Measurements from ENCODE around the gene PDCD6IP.
"Not testable (repeated sequence)": the region's sequence is repeated elsewhere in the genome, so short reads cannot be mapped to it uniquely, and the experiment has no call there.

The PDCD6IP gene

DNA sequence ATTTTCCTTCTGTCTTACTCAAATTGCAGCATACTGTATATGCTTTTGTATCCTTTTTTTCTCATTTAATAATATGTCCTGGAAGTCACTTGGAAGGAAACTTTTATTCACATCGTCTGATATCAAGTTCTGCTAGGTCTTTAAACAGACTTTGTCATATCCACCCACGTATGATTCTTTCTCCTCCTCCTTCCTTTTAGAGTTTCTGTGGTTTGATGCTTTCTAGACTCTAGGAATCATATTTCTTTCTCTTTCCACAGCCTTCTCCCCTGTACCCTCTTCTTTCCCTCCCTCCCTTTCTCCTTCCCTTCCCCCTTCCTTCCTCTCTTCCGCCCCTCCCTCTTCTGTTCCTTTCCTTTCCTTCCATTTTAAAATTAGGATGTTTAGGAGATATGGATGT lies 52.2 kb downstream of the PDCD6IP start:
- not testable (repeated sequence) for DNase-seq

GRCh38 chr3:33855407-33855806 lies 57.0 kb downstream of the PDCD6IP start:
- not testable (repeated sequence) for DNase-seq

DNA sequence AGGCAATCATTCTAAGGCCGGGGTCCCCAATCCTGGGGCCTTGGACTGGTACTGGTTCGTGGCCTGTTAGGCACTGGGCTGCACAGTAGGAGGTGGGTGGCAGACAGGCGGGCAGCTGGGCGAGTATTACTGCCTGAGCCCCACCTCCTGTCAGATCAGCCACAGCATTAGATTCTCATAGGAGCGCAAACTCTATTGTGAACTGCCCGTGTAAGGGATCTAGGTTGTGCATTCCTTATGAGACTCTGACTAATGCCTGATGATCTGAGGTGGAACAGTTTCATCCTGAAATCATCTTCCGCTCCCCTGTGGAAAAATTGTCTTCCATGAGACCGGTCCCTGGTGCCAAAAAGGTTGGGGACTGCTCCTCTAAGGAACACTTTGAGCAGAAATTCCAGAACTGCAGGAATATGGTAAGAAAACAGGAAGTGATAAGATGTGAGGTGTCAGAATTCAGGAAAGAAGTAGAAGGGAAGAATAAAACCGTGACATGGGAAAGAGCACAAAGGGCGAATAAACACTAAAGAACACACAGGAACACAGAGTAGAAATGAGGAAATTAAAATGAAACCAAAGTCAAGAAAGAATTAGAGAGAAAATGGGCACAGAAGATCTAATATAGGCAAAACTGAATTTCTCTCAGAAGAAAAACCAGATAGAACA lies 57.6 kb downstream of the PDCD6IP start:
- DNase-seq = no peak

DNA sequence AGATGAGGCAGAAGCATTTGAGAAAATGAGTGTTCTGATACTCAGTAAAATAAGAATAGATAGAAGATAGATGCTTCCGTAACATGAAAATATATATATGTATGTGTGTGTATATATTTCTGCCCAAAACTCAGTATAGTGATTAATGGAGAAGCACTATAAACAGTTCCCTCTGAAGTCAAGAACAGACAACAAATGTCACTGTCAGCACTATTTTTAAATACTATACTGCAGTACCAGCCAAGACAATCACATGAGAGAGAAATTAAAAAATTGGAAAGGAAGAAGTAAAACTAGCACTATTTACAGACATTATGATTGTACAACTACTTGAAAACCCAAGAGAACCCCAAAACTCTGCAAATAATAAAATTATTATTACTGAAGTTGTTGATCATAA lies 59.3 kb downstream of the PDCD6IP start:
- DNase-seq = not testable (repeated sequence)

DNA sequence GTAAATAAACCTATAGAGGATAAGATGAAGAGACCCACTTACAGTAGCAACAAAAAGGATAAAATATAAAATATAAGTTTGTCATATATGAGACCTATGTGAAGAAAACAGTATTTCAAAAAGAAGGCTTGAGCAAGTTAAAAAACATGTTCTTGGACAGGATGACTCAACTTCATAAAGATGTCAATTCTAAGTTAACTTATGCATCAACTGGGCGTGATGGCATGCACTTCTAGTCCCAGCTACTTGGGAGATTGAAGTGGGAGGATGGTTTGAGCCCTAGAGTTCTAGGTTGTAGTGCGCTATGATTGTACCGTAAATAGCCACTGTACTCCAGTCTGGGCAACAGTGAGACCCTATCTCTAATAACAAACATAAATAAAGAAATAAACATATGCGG lies 59.7 kb downstream of the PDCD6IP start:
- DNase-seq = no peak

DNA sequence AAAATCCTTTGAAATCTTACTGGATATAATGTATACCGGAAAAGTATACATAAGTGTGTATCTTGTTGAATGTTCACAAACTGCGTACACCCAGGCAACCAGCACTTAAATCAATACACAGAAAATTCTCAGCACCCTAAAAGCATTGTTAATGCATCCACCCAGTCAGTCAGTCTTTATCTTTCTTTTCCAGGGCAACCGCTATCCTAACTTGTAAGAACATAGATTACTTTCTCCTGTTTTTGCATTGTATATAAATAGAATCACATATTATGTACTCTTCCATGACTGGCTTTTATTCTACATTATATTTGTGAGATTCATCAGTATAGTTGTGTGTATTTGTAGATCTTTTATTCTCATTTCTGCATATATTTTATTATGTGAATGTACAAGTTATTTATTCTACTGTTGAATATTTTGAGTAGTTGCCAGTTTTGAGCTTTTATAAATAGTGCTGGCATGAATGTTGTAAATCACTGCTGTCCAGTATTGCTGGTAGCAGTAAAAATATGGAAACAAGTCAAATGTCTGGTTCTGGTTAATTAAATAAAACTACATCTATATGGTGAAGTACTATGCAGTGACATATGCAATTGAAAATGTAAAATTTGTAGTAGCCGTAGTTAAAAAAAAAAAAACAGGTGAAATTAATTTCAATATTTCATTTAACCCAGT lies 62.1 kb downstream of the PDCD6IP start:
- DNase-seq = no peak

DNA sequence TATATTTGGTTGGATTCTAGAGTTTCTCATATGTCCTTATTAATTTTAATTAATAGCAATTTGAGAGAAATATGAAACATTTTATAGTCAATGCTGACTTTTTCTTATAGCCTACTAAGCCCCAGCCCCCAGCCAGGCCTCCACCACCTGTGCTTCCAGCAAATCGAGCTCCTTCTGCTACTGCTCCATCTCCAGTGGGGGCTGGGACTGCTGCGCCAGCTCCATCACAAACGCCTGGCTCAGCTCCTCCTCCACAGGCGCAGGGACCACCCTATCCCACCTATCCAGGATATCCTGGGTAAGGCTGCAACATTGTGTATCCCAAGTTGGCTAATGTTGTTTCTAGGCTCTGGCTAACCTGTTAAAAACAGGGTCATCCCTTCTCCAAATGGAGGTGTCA lies 66.7 kb downstream of the PDCD6IP start:
- no peak for DNase-seq

- no peak for DNase-seq
Observed at GRCh38 chr3:33868309-33868708, 69.9 kb downstream of the PDCD6IP start.

GRCh38 chr3:33869977-33870376 lies 71.5 kb downstream of the PDCD6IP start:
- DNase-seq = no peak

DNA sequence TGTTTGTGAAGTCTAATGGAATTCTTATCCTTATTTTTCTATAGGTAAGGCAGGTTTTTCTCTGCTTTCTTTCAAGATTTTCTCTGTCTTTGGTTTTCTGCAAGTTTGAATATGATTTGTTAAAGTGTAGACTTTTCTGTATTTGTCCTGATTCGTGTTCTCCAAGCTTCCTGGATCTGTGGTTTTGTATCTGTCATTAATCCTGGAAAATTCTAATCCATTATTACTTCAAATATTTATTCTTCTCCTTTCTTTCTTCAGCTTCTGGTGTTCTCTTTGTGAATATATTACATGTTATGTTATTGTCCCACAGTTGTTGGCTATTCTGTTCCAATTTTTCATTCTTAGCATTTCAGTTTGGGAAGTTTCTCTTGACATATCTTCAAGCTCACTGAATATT lies 76.4 kb downstream of the PDCD6IP start:
- DNase-seq = no peak

DNA sequence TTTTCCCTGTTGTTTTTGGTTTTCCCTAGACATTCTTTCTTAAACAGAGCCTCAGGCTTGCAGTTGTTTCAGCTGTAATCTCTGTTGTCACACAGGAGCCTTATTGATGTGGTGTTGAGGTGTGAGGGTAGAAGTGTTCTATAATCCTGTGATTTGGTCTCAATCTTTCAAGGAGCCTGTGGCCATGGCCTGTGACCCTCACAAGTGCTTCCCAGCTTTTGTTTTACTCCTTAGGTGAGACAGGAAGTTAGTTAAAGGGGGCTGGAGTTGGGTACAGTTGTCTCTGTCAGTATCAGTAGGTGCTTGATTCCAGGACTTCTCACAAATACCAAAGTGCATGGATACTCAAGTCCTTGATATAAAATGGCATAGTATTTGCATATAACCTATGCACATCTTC lies 77.2 kb downstream of the PDCD6IP start:
- DNase-seq = no peak

DNA sequence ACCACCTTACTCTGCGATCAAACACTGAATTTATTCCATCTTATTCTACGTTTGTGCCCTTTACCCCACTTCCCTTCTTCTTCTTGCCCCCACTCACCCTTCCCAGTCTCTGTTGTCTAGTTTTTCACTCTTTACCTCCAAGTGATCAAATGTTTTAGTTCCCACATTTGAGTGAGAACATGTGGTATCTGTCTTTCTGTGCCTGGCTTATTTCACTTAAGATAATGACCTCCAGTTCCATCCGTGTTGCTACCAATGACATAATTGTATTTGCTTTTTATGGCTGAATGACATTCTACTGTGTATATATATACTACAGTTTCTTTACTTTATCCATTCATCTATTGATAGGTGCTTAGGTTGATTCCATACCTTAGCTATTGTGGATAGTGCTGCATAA lies 78.8 kb downstream of the PDCD6IP start:
- no peak for DNase-seq

DNA sequence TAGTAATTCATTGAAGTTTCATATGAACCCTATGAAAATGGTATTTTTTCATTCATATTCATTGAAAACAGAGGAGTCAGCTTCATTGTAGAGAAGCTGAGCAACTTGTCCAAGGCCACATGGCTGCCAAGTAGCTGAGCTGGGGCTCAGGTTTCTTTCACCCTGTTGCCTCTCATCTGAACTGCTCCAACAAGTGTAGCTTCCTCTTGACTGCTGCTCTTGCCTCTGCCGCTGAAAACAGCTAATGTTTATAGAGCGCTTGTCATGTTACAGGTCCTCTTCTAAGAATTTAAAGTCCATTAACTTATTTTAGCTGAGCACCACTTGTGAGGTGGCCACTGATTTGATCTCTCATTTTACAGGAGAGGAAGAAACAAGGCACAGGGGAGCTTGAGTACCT lies 81.1 kb downstream of the PDCD6IP start:
- no peak for DNase-seq

DNA sequence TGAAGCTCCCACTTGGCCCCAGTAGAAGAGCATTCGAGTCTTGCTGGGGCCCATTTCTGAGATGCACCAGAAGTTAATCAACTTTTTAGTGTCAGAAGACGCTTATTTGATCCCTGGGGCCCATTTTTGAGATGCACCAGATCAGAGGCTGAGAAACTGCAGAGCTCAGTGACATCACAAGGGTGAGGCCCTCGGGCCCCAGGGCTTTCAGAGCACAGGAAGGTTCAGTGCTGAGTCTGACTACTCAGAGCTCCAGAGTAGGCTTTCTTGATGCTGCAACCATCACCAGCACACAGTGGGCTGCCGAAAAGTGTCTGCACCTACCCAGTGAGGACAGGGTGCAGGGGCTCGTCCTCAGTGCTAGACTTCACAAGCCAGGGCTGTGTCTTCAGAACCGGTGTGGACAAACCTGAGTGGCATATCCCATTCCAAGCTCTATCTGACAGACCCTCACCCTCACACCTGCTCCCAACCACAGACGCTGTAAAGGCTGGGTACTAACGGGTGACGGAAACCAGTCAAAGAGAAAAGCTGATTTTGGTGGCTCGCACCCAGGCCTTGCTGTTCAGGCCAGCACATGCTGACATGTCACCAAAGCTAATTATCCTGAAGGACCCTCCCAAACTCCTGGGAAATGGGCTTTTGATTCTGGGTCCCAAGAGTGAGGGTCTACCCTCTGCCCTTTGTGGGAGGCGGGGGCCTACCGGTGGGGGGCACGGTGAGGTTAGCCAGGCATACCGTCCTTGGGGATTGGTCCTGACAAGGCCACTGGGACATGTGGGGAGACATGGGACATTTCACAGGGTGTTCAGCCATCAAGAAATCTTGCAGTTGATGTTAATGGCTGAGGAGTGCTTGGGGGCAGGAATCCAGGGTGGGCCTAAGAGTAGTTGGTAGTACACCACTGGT lies 83.0 kb downstream of the PDCD6IP start:
- no peak for DNase-seq

DNA sequence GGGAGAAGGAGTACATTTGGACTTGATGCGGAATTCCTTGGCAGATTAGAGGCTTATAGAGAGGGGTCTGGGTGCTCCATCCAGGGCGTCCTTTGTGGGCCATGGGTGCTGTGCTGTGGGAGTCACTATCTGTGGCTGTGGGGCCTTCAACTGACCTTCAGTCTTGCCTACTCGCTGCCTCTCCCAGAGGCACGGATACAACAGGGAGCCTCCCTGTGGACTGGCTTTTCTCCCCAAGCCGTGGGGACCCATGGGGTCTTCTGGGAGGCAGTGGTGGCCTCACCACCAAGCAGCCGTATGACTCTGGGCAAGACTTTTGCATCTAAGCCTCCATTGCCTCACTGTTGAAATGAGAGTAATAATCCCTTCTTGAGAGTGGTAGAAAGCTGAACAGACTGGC lies 83.9 kb downstream of the PDCD6IP start:
- no peak for DNase-seq

DNA sequence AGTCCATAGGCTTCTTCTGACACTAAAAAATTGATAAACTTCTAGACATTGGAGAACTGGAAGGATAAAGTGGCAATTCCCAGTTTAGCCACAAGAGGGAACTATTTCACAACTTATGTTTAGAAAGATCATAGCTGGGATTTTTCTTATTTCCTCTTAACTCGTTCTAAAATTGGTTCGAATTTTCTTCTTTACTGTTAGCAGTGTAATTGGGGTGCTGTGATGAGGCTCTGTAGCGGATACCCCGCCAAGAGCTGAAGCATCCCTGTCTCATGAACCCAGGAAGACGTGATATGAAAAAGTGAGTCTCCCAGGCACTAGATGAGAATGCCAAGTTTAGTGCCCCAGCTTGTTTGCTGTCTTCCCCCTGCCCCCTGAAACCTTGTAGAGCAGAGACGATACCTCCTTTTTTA lies 85.1 kb downstream of the PDCD6IP start:
- DNase-seq = no peak

DNA sequence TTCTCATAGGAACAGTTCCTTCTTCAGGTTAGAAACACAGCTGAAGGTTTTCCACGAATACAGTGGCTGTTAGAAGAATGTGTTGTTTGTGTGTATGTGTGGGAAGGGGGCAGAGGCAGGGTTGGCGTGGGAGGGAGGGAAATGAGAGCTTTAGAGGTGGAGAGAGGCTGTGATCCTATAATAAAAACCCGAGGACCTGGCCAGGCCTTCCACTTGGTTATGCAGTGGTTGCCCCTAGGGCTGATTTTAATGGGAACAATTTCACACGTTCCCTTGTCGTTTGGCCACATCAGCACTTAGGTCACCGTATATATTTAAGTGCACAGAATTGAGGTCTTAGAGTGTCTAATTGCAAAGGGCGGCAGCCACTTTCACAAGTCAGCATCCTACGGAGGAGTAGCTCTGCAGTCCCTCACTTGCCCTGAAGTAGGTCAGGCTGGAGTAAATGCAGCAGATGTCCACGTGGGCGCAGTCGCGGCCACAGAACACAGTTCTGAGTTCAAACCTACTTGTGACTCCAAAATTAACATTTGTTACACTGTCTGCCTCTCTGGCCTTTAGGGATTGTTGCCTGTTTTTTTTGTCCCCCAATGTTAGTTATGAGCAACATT lies 85.6 kb downstream of the PDCD6IP start:
- no peak for DNase-seq

DNA sequence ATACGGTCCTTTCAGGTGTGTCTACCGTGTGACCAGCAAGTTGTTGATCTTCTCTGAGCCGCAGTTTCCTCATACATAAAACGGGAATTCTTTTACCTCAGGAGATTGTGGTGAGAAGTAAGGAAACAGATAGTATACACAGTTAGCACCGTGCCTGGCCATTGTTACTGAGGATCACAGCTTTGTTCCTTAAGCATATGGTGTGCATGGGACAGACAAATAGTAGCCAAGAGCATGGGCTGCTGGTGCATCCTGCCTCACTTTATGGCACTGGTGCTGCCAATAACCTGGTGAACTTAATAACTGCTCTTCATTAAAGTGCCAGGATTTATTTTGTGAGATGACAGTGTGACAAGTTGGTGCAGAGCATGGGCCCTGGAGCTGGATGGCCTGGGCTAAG lies 86.3 kb downstream of the PDCD6IP start:
- no peak for DNase-seq

- no peak for DNase-seq
Observed at GRCh38 chr3:33885496-33885895, 87.1 kb downstream of the PDCD6IP start.

DNA sequence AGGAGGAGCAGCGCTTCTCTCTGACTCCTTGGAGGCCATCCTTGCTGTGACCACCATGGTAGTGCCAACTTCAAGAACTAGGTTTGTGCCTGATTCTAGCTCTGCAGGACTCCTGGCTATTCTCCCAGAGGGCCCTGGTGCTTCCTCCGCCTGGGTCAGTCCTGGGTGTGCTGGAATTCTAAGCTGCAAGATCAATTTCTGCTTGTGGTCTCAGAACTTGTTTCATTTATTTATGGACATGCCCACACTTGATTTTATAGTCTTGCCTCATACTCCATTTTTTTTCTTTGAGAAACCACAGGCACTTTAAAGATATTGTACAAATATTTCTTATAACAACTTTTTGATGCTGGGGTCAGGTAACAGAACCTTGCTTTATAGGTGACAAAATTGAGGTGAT lies 87.6 kb downstream of the PDCD6IP start:
- DNase-seq = no peak

GRCh38 chr3:33887478-33887877 lies 89.0 kb downstream of the PDCD6IP start:
- no peak for DNase-seq

DNA sequence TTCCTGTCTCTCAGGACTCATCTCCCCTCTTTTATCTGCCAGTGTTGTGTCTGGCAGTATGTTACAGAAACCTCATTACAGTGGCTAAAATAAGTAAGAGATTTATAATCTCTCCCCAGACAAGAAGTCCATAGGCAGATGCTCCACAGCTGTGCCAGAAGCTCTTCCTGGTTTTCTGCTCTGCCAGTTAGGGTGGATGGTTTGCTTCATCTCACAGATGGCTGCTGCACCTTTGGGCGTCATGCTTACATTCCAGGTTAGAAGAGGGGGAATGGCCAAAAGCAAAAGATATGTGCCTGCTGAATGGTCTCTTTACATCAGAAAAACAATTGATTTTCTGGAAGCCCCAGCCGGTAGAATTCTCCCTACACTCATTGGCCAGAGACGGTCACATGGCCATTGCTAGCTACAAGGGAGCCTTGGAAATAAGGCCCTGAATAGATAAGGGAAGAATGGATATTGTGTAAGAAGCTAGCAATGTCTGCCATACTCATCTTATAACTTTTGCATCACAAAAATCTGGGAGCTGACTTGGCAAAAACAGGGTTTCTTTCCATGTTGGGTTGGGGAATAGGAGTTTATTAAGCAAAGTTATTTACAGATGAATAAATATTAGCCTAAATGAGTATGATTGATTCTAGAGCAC lies 91.1 kb downstream of the PDCD6IP start:
- DNase-seq = no peak

GRCh38 chr3:33892655-33893054 lies 94.2 kb downstream of the PDCD6IP start:
- no peak for DNase-seq
